ENCODE measurements around the gene KMT2B.
A peak's percentile ranks its signal among the peaks of the same experiment; 100 is the strongest.

KMT2B gene

DNA sequence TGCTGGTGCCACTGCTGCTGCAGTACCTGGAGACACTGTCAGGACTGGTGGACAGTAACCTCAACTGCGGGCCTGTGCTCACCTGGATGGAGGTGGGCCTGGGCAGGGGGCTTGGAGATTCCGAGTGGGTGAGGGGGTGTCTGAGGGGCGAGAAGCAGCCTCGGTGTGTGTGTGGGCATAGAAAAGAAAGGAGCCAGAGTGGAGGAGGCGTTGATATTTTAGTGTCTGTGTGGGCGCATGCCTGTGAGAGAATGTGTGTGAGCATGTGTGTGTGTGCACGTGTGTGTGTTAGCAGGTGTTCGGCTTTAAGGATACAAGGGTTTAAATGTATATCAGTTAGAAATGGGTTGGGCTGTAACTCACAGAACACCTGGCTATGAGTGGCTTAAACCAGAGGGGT is 61.2 kb downstream of the KMT2B start (continued):
- TF ChIP-seq GLIS2 (tag by site-specific recombination; IDR thresholded peaks at IDR 0.05) (no peak), ZNF600 (tag by site-specific recombination; IDR thresholded peaks at IDR 0.05) (no peak), ZNF2 (tag by site-specific recombination; IDR thresholded peaks at IDR 0.05) (no peak), ZNF302 (tag by site-specific recombination; IDR thresholded peaks at IDR 0.05; ENCODE audit: low read depth) (no peak), ZSCAN18 (tag by site-specific recombination; IDR thresholded peaks at IDR 0.05) (no peak), ZFHX2 (tag by site-specific recombination; conservative IDR thresholded peaks at IDR 0.05) (peak; percentile 99), SALL2 (tag by site-specific recombination; IDR thresholded peaks at IDR 0.05; ENCODE audit: borderline replicate concordance) (0 out of 2 replicates have a peak, but pooled peaks have one; percentile 20)
- TF ChIP-seq, protein P1, sequence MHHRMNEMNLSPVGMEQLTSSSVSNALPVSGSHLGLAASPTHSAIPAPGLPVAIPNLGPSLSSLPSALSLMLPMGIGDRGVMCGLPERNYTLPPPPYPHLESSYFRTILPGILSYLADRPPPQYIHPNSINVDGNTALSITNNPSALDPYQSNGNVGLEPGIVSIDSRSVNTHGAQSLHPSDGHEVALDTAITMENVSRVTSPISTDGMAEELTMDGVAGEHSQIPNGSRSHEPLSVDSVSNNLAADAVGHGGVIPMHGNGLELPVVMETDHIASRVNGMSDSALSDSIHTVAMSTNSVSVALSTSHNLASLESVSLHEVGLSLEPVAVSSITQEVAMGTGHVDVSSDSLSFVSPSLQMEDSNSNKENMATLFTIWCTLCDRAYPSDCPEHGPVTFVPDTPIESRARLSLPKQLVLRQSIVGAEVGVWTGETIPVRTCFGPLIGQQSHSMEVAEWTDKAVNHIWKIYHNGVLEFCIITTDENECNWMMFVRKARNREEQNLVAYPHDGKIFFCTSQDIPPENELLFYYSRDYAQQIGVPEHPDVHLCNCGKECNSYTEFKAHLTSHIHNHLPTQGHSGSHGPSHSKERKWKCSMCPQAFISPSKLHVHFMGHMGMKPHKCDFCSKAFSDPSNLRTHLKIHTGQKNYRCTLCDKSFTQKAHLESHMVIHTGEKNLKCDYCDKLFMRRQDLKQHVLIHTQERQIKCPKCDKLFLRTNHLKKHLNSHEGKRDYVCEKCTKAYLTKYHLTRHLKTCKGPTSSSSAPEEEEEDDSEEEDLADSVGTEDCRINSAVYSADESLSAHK (tag by site-specific recombination; IDR thresholded peaks at IDR 0.05) = no peak
- TF ChIP-seq, protein P2, sequence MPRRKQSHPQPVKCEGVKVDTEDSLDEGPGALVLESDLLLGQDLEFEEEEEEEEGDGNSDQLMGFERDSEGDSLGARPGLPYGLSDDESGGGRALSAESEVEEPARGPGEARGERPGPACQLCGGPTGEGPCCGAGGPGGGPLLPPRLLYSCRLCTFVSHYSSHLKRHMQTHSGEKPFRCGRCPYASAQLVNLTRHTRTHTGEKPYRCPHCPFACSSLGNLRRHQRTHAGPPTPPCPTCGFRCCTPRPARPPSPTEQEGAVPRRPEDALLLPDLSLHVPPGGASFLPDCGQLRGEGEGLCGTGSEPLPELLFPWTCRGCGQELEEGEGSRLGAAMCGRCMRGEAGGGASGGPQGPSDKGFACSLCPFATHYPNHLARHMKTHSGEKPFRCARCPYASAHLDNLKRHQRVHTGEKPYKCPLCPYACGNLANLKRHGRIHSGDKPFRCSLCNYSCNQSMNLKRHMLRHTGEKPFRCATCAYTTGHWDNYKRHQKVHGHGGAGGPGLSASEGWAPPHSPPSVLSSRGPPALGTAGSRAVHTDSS (tag by site-specific recombination; IDR thresholded peaks at IDR 0.05) = no peak

- TF ChIP-seq ZEB2 (tag by site-specific recombination; IDR thresholded peaks at IDR 0.05) = no peak
- TF ChIP-seq ZNF19 (tag by site-specific recombination; IDR thresholded peaks at IDR 0.05; ENCODE audit: low read depth) = no peak
- TF ChIP-seq ZNF146 (tag by site-specific recombination; IDR thresholded peaks at IDR 0.05) = no peak
- no peak for TF ChIP-seq ZNF239 (tag by site-specific recombination; IDR thresholded peaks at IDR 0.05)
- no peak for TF ChIP-seq GLI4 (tag by site-specific recombination; IDR thresholded peaks at IDR 0.05)
- TF ChIP-seq ZNF426 (tag by site-specific recombination; IDR thresholded peaks at IDR 0.05) = no peak
- no peak for TF ChIP-seq ZNF654 (tag by site-specific recombination; IDR thresholded peaks at IDR 0.05; ENCODE audit: low read depth)
- no peak for TF ChIP-seq ZNF23 (tag by site-specific recombination; IDR thresholded peaks at IDR 0.05; ENCODE audit: borderline replicate concordance)
- no peak for TF ChIP-seq ZNF416 (tag by site-specific recombination; IDR thresholded peaks at IDR 0.05)
- TF ChIP-seq ZNF549 (tag by site-specific recombination; IDR thresholded peaks at IDR 0.05) = no peak
- no peak for TF ChIP-seq ZNF155 (tag by site-specific recombination; IDR thresholded peaks at IDR 0.05)
- TF ChIP-seq ZNF610 (tag by site-specific recombination; IDR thresholded peaks at IDR 0.05; ENCODE audit: borderline replicate concordance) = no peak
- no peak for TF ChIP-seq ZNF521 (tag by site-specific recombination; IDR thresholded peaks at IDR 0.05)
- no peak for TF ChIP-seq ZNF362 (tag by site-specific recombination; IDR thresholded peaks at IDR 0.05)
- TF ChIP-seq ZNF280D (tag by site-specific recombination; IDR thresholded peaks at IDR 0.05) = no peak
- no peak for TF ChIP-seq ZNF629 (tag by site-specific recombination; IDR thresholded peaks at IDR 0.05)
- no peak for TF ChIP-seq ZFP37 (tag by site-specific recombination; IDR thresholded peaks at IDR 0.05)
- no peak for TF ChIP-seq ZNF529 (tag by site-specific recombination; IDR thresholded peaks at IDR 0.05; ENCODE audit: insufficient replicate concordance)
- H3K27ac ChIP-seq (ENCODE audit: extremely low read depth, low read depth, low read length) = no peak overlapping the region
- POLR2A ChIA-PET = interaction anchor here (1.0 to 1.5 kb wide), 4 partner anchors 9 to 40 kb away, joined by 3 to 4 read pairs (median 4); partner anchors contain the start of gene LIN37
- peaks cover 39 to 41% of the 10 kb centered on the region in 2 experiments for H3K36me3 ChIP-seq (ENCODE audit: control insufficient read depth in 2 of 2, insufficient read depth in 1 of 2, low read length in 2 of 2)
- H3K9me3 ChIP-seq (ENCODE audit: control insufficient read depth, insufficient read depth, low read depth, low read length) = no peaks in the 10 kb centered on the region
- no peak overlapping the region for H3K4me3 ChIP-seq (ENCODE audit: low read depth, low read length)
- peaks cover 8% of the 10 kb centered on the region for H3K4me1 ChIP-seq (ENCODE audit: control insufficient read depth, insufficient read depth, low read length)
- CTCF ChIA-PET = no interaction called here
Measured at GRCh38 chr19:35780058-35780457, 62.3 kb downstream of the KMT2B start.
